H1 (cell line): Measurements from ENCODE around the gene C5. TPM values are rescaled to one million over a fixed set of nuclear protein-coding genes. Genes with fewer than 3 reads are reported as not detected.

Experiments used
- CTCF ChIA-PET: fragments of 300-600 bp; sonication (Branson Sonifier 250); formaldehyde crosslinking; loops from one replicate; lab custom pipeline; 2021; ENCODE audit not compliant: partially characterized antibody; lab: Charles Lee
- POLR2A ChIA-PET: fragments of 300-600 bp; sonication (Branson Sonifier 250); formaldehyde crosslinking; loops from one replicate; lab custom pipeline; 2021; ENCODE audit warnings: inconsistent platforms; ENCODE audit not compliant: partially characterized antibody; lab: Charles Lee
- DNase-seq, 2 experiments: peaks; one replicate each; pipeline versions ENCODE4 v3.0.0 to v3.0.0-alpha.2; 2010 to 2022; ENCODE audit warnings: low spot score in 2 of 2, low read depth in 1 of 2, mixed read lengths in 1 of 2
- FAIRE-seq: peaks from 2 replicates; lab custom pipeline; 2011; peaks lifted over from hg19 to GRCh38; lab: Jason Lieb, UNC
- H2AFZ ChIP-seq: 2 replicates; pipeline ENCODE4 v1.8.1; 2012; ENCODE audit warnings: low read length, inconsistent platforms
- H2AK5ac ChIP-seq: 2 replicates; pipeline ENCODE4 v1.6.1; 2013; ENCODE audit warnings: low read depth, low read length
- H2BK120ac ChIP-seq: replicated peaks from 2 replicates; pipeline ENCODE3; 2013; ENCODE audit warnings: low read depth, low read length, inconsistent platforms
- H2BK12ac ChIP-seq: 2 replicates; pipeline ENCODE4 v1.6.1; 2013; ENCODE audit warnings: low read depth, low read length
- H2BK15ac ChIP-seq: 2 replicates; pipeline ENCODE4 v1.6.1; 2013; ENCODE audit warnings: low read length
- H2BK20ac ChIP-seq: 2 replicates; pipeline ENCODE4 v1.6.1; 2013; ENCODE audit warnings: low read length
- H2BK5ac ChIP-seq: 2 replicates; pipeline ENCODE4 v1.6.1; 2013; ENCODE audit warnings: low read depth, low read length
- H3K14ac ChIP-seq: 2 replicates; pipeline ENCODE4 v1.6.1; 2013; ENCODE audit warnings: inconsistent platforms; ENCODE audit not compliant: insufficient read length
- H3K18ac ChIP-seq: 2 replicates; pipeline ENCODE4 v1.6.1; 2013; ENCODE audit warnings: low read length; ENCODE audit errors: extremely low read depth
- H3K23ac ChIP-seq: 2 replicates; pipeline ENCODE4 v1.6.1; 2013; ENCODE audit warnings: inconsistent platforms; ENCODE audit not compliant: insufficient read length
- H3K23me2 ChIP-seq: 2 replicates; pipeline ENCODE4 v1.6.1; 2013; ENCODE audit warnings: low read depth, low read length
- H3K27ac ChIP-seq: 2 replicates; pipeline ENCODE4 v1.6.1; 2011; ENCODE audit warnings: low read depth, low read length, inconsistent platforms
- H3K27me3 ChIP-seq, 4 experiments: replicated peaks in 1 of 4; 1 replicate in 1 of 4; 2 replicates in 3 of 4; pipeline versions ENCODE4 v1.6.1 to v1.8.1; 2011 to 2013; ENCODE audit warnings: low read length in 3 of 4, mild to moderate bottlenecking in 3 of 4, inconsistent platforms in 2 of 4, mixed read lengths in 2 of 4, moderate library complexity in 1 of 4; ENCODE audit not compliant: control insufficient read depth in 3 of 4, insufficient read depth in 3 of 4; ENCODE audit errors: extremely low read depth in 1 of 4
- H3K36me3 ChIP-seq, 4 experiments: 2 replicates each; pipeline versions ENCODE4 v1.6.1 to v1.8.1; 2011 to 2013; ENCODE audit warnings: mild to moderate bottlenecking in 4 of 4, low read length in 3 of 4, moderate library complexity in 2 of 4, control low read depth in 1 of 4, inconsistent platforms in 1 of 4; ENCODE audit not compliant: insufficient read depth in 4 of 4, control insufficient read depth in 2 of 4
- H3K4ac ChIP-seq: replicated peaks from 2 replicates; pipeline ENCODE3; 2013; ENCODE audit warnings: low read length, low read depth, mixed read lengths, inconsistent platforms; ENCODE audit not compliant: insufficient read length
- H3K4me1 ChIP-seq, 4 experiments: replicated peaks in 1 of 4; 1 replicate in 1 of 4; 2 replicates in 3 of 4; pipeline versions ENCODE4 v1.6.1 to v1.8.1; 2011 to 2013; ENCODE audit warnings: low read length in 3 of 4, inconsistent platforms in 2 of 4, mixed read lengths in 1 of 4; ENCODE audit not compliant: insufficient read depth in 4 of 4, control insufficient read depth in 3 of 4
- H3K4me2 ChIP-seq, 2 experiments: 2 replicates each; pipeline versions ENCODE4 v1.6.1 to v1.8.1; 2011 to 2013; ENCODE audit warnings: low read depth in 2 of 2, low read length in 2 of 2, control low read depth in 1 of 2, inconsistent platforms in 1 of 2, mild to moderate bottlenecking in 1 of 2; ENCODE audit not compliant: insufficient read depth in 1 of 2
- H3K4me3 ChIP-seq, 4 experiments: fragments of 200-600, 300-600 bp in 1 of 4; sonication (generic), shearing (Covaris generic), sonication (Bioruptor Twin) in 1 of 4; 2 replicates each; pipeline versions ENCODE4 v1.5.1 to v1.8.1; 2011 to 2016; ENCODE audit warnings: low read length in 4 of 4, low read depth in 3 of 4, control low read depth in 2 of 4, inconsistent platforms in 2 of 4, mild to moderate bottlenecking in 2 of 4, mixed read lengths in 1 of 4, moderate library complexity in 1 of 4; ENCODE audit not compliant: insufficient read depth in 2 of 4; ENCODE audit errors: extremely low read depth in 1 of 4
- H3K56ac ChIP-seq: replicated peaks from 2 replicates; pipeline ENCODE3; 2013; ENCODE audit warnings: low read depth, mild to moderate bottlenecking, mixed read lengths, low read length, inconsistent platforms; ENCODE audit not compliant: insufficient read length
- H3K79me1 ChIP-seq: 2 replicates; pipeline ENCODE4 v1.6.1; 2013; ENCODE audit warnings: low read depth, low read length, control low read depth
- H3K79me2 ChIP-seq, 2 experiments: 2 replicates each; pipeline versions ENCODE4 v1.6.1 to v1.8.1; 2012 to 2013; ENCODE audit warnings: low read length in 2 of 2, mild to moderate bottlenecking in 2 of 2, inconsistent platforms in 1 of 2; ENCODE audit not compliant: insufficient read depth in 2 of 2, control insufficient read depth in 1 of 2
- H3K9ac ChIP-seq, 4 experiments: replicated peaks in 1 of 4; 1 replicate in 1 of 4; 2 replicates in 3 of 4; pipeline versions ENCODE4 v1.6.1 to v1.8.1; 2011 to 2013; ENCODE audit warnings: low read depth in 3 of 4, low read length in 3 of 4, control low read depth in 2 of 4, mild to moderate bottlenecking in 2 of 4, moderate library complexity in 2 of 4, inconsistent platforms in 1 of 4; ENCODE audit errors: extremely low read depth in 1 of 4
- H3K9me3 ChIP-seq, 2 experiments: 2 replicates each; pipeline versions ENCODE4 v1.6.1 to v1.8.1; 2012 to 2013; ENCODE audit warnings: mild to moderate bottlenecking in 2 of 2, moderate library complexity in 2 of 2, control low read depth in 1 of 2, inconsistent platforms in 1 of 2, low read depth in 1 of 2, low read length in 1 of 2, mixed read lengths in 1 of 2; ENCODE audit not compliant: insufficient read depth in 2 of 2
- H4K20me1 ChIP-seq, 2 experiments: replicated peaks in 1 of 2; 2 replicates each; pipeline versions ENCODE3 to v1.8.1; 2011 to 2013; ENCODE audit warnings: inconsistent platforms in 2 of 2, low read length in 2 of 2, mild to moderate bottlenecking in 1 of 2; ENCODE audit not compliant: insufficient read depth in 2 of 2, control insufficient read depth in 1 of 2
- H4K5ac ChIP-seq: 2 replicates; pipeline ENCODE4 v1.6.1; 2013; ENCODE audit warnings: low read length, low read depth, mixed read lengths, inconsistent platforms; ENCODE audit not compliant: insufficient read length
- H4K8ac ChIP-seq: 2 replicates; pipeline ENCODE4 v1.8.0; 2013; ENCODE audit warnings: mild to moderate bottlenecking, moderate library complexity, low read length, inconsistent platforms; ENCODE audit not compliant: insufficient read depth; ENCODE audit errors: extremely low read depth
- H4K91ac ChIP-seq: replicated peaks from 2 replicates; pipeline ENCODE3; 2013; ENCODE audit warnings: low read length, mixed read lengths, inconsistent platforms; ENCODE audit not compliant: insufficient read length
- HDAC6 ChIP-seq: IDR thresholded peaks from one replicate; pipeline ENCODE4 v1.7.1; 2012; ENCODE audit warnings: low read depth, mild to moderate bottlenecking, inconsistent platforms, low read length, moderate library complexity
- KDM1A ChIP-seq: fragments of 200-600, 300-600 bp; sonication (generic); IDR thresholded peaks from 2 replicates; pipeline ENCODE4 v1.7.1; 2016; ENCODE audit warnings: mild to moderate bottlenecking, low read length, borderline replicate concordance
- KDM5A ChIP-seq: fragments of 200-600 bp; IDR thresholded peaks from 2 replicates; pipeline ENCODE4 v1.7.1; 2012; ENCODE audit warnings: mild to moderate bottlenecking, low read length, inconsistent platforms, mixed read lengths
- NRF1 ChIP-seq: IDR thresholded peaks from 2 replicates; pipeline ENCODE4 v1.6.1; 2011; ENCODE audit warnings: mild to moderate bottlenecking, low read depth, low read length, improper control_type of control experiment
- POLR2A ChIP-seq, 2 experiments: IDR thresholded peaks; 1 replicate in 1 of 2; 2 replicates in 1 of 2; pipeline ENCODE4 v1.6.1; 2011; ENCODE audit warnings: low read depth in 2 of 2, low read length in 2 of 2, mild to moderate bottlenecking in 2 of 2; ENCODE audit errors: control extremely low read depth in 1 of 2
- POLR2AphosphoS5 ChIP-seq: IDR thresholded peaks from 2 replicates; pipeline ENCODE4 v1.6.1; 2011; ENCODE audit warnings: low read depth, low read length
- SIN3A ChIP-seq, 2 experiments: IDR thresholded peaks in 1 of 2; conservative IDR thresholded peaks in 1 of 2; 2 replicates each; pipeline ENCODE4 v1.6.1; 2011 to 2012; ENCODE audit warnings: low read length in 2 of 2, improper control_type of control experiment in 1 of 2, low read depth in 1 of 2, mild to moderate bottlenecking in 1 of 2
- SIX5 ChIP-seq: IDR thresholded peaks from 2 replicates; pipeline ENCODE4 v1.6.1; 2011; ENCODE audit warnings: mild to moderate bottlenecking, low read depth, low read length
- SP2 ChIP-seq: IDR thresholded peaks from 2 replicates; pipeline ENCODE4 v1.6.1; 2012; ENCODE audit warnings: mild to moderate bottlenecking, low read length, inconsistent platforms
- SP4 ChIP-seq: IDR thresholded peaks from 2 replicates; pipeline ENCODE4 v1.6.1; 2012; ENCODE audit warnings: low read length, inconsistent platforms
- WGBS, 2 experiments: shearing (Covaris generic) in 1 of 2; methylation state at CpG; one replicate each; pipeline versions ENCODE4 v1.1.6 to v1.1.7; 2013 to 2015; ENCODE audit warnings: low lambda C conversion rate in 2 of 2, mixed read lengths in 2 of 2, inconsistent platforms in 1 of 2, low coverage in 1 of 2, missing lambda C conversion rate in 1 of 2; ENCODE audit not compliant: insufficient replicate concordance in 2 of 2, insufficient coverage in 1 of 2, insufficient read length in 1 of 2; ENCODE audit errors: extremely low coverage in 1 of 2, missing lambda C conversion rate in 1 of 2; 5-methylcytosine and 5-hydroxymethylcytosine counted together
- polyA plus RNA-seq, 7 experiments: library from polyadenylated mRNA; depleted of rRNA in 3 of 7; stranded (reverse) in 5 of 7; unstranded in 2 of 7; fragments of >200 nt in 5 of 7; fragments of 200-250 nt in 2 of 7; gene quantifications; 1 replicate in 5 of 7; 2 replicates in 1 of 7; 4 replicates in 1 of 7; pipeline versions ENCODE4 v1.2.1 to v1.2.3, GENCODE V29; 2011 to 2013; ENCODE audit warnings: missing spikeins in 2 of 7, mixed read lengths in 2 of 7
- total RNA-seq: library from RNA; stranded (reverse); fragmentation: NEBNext Ultra II Directional; extraction: Animal tissue kit (Norgen Biotek cat#: 25700); gene quantifications from 2 replicates; pipeline ENCODE4 v1.2.1, GENCODE V29; 2021
- TF ChIP-seq, protein P1 (sequence below): IDR thresholded peaks from 2 replicates; pipeline ENCODE4 v1.6.1; 2011; ENCODE audit warnings: low read length, improper control_type of control experiment

C5 gene
- total and polyA plus RNA-seq, 2 of the 8 experiments (the other 6 are each of a cell fraction or from before 2014, with no cell fraction given) = 0.24 to 0.35 TPM

DNA sequence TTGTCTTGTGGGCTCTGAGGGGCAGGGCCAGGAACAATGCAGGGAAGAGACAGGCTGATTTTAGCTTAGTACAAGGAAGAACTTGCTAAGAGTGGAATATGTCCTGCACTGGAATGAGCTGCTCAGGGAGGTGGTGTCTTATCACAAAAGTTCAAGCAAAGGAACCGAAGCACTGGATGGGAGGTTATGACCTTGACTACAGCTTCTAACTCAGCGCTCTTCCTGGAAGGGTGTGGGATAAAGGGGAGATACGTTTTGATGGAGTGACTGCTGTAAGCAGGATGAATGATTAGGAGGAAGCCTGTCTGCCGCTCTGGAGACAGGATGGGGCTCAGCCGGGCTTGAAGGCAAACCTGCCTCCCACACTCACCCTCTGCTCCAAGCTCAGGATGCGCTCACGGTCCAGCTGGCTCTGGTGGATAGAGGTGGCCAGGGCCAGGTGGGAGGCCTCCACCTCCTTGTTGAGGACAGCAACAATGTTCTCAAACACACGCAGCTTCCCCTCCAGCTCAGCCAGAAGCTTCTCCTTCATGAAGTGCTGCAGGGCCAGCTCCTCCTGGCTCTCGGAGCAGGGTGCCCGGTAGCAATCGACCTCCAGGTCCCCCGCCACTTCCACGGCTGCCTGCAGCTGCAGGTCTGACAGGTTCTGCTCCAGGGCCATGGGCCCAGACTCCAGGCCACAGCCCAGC, 137.0 kb downstream of the C5 start:
- peak overlapping the region; percentile 48; the same call in 1 of the 2 replicates for H2BK20ac ChIP-seq
- TF ChIP-seq KDM5A = no peak
- TF ChIP-seq SIX5 = no peak
- no peak for TF ChIP-seq SIN3A (conservative IDR thresholded peaks at IDR 0.05 in 1 of 2, IDR thresholded peaks at IDR 0.05 in 1 of 2; ENCODE audit: low read depth in 1 of 2, low read length in 2 of 2)
- no peak for TF ChIP-seq NRF1
- TF ChIP-seq, protein P1, sequence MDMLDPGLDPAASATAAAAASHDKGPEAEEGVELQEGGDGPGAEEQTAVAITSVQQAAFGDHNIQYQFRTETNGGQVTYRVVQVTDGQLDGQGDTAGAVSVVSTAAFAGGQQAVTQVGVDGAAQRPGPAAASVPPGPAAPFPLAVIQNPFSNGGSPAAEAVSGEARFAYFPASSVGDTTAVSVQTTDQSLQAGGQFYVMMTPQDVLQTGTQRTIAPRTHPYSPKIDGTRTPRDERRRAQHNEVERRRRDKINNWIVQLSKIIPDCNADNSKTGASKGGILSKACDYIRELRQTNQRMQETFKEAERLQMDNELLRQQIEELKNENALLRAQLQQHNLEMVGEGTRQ = no peak
- TF ChIP-seq POLR2A (IDR thresholded peaks at IDR 0.05; ENCODE audit: control extremely low read depth in 1 of 2, low read depth in 2 of 2, low read length in 2 of 2) = no peak
- no peak for TF ChIP-seq POLR2AphosphoS5
- TF ChIP-seq HDAC6 = no peak
- no peak for TF ChIP-seq SP2
- no peak for TF ChIP-seq KDM1A
- no peak for TF ChIP-seq SP4
- TF ChIP-seq, all 59 proteins: peak for 0
- H3K56ac ChIP-seq = no peak overlapping the region
- no peaks in the 10 kb centered on the region; a peak in 1 of 7 replicates for H3K27me3 ChIP-seq
- no peak overlapping the region for H2BK5ac ChIP-seq
- H3K36me3 ChIP-seq = no peaks in the 10 kb centered on the region
- no peak for DNase-seq
- no peak overlapping the region for H3K9ac ChIP-seq
- FAIRE-seq = no peak
- H3K9me3 ChIP-seq = no peaks in the 10 kb centered on the region
- 94% methylated on average over 13 of the region's 13 CpGs; no CpG with 5 or more reads in 1 of the 2 experiments for WGBS, 2 experiments
- no peaks in the 10 kb centered on the region for H4K20me1 ChIP-seq
- H3K23me2 ChIP-seq = no peaks in the 10 kb centered on the region
- no peak overlapping the region for H2BK120ac ChIP-seq
- no peaks in the 10 kb centered on the region for H3K79me1 ChIP-seq
- H3K4ac ChIP-seq = peak overlapping the region; percentile 57
- CTCF ChIA-PET = interaction anchor here (0.7 to 8.5 kb wide), 11 partner anchors 8 to 157 kb away, joined by 3 to 71 read pairs (median 4); no protein-coding TSS in a partner anchor
- no peak overlapping the region for H3K4me2 ChIP-seq
- no peak overlapping the region for H3K4me3 ChIP-seq
- peaks cover 0 to 12% (median 8%) of the 10 kb centered on the region in 4 experiments; a peak in 5 of 7 replicates for H3K4me1 ChIP-seq
- no peak overlapping the region for H3K23ac ChIP-seq
- H2BK12ac ChIP-seq = peak overlapping the region; percentile 75; the same call in 1 of the 2 replicates
- H3K14ac ChIP-seq = no peak overlapping the region
- no peak overlapping the region for H4K91ac ChIP-seq
- H4K5ac ChIP-seq = no peak overlapping the region
- H3K18ac ChIP-seq = no peak overlapping the region
- H2AFZ ChIP-seq = no peak overlapping the region
- POLR2A ChIA-PET = interaction anchor here (1.0 to 1.4 kb wide), 4 partner anchors 10 to 80 kb away, joined by 3 to 4 read pairs (median 3); no protein-coding TSS in a partner anchor
- H2AK5ac ChIP-seq = no peak overlapping the region
- no peak overlapping the region for H3K27ac ChIP-seq
- H2BK15ac ChIP-seq = no peak overlapping the region
- H3K79me2 ChIP-seq = no peaks in the 10 kb centered on the region
- no peak overlapping the region for H4K8ac ChIP-seq
